ENCODE measurements around the gene ANTXR1.

DNA sequence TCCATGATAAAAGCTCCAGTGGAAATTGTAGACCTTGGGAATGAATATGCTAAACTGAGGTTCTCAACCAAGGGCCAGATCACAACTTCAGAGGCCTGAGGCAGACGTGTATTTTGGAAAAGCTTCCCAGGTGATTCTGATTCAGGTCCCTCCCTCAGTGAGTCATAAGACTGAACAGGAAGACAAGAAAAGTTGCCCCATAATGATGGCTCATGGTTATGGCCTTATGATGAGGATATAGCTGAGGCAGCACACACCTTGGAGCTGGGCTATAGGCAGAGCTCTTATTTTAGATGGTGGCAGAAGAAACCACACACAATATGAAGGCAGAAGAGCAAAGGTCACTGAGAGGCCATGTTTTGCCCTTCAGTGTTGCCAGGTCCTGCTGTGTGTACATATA is 9.6 kb downstream of the ANTXR1 start:
- TF ChIP-seq, protein P1, sequence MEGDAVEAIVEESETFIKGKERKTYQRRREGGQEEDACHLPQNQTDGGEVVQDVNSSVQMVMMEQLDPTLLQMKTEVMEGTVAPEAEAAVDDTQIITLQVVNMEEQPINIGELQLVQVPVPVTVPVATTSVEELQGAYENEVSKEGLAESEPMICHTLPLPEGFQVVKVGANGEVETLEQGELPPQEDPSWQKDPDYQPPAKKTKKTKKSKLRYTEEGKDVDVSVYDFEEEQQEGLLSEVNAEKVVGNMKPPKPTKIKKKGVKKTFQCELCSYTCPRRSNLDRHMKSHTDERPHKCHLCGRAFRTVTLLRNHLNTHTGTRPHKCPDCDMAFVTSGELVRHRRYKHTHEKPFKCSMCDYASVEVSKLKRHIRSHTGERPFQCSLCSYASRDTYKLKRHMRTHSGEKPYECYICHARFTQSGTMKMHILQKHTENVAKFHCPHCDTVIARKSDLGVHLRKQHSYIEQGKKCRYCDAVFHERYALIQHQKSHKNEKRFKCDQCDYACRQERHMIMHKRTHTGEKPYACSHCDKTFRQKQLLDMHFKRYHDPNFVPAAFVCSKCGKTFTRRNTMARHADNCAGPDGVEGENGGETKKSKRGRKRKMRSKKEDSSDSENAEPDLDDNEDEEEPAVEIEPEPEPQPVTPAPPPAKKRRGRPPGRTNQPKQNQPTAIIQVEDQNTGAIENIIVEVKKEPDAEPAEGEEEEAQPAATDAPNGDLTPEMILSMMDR (IDR thresholded peaks at IDR 0.05; ENCODE audit: extremely low read depth in 1 of 2, insufficient read depth in 1 of 2, low read depth in 1 of 2, low read length in 2 of 2): no peak
- no peak for TF ChIP-seq EZH2 (IDR thresholded peaks at IDR 0.05; ENCODE audit: borderline replicate concordance, low read depth, low read length, severe bottlenecking)
